Measurements from ENCODE around the gene NR5A2. TPM values are rescaled to one million over a fixed set of nuclear protein-coding genes. Genes with fewer than 3 reads are reported as not detected.

Gene NR5A2
- total and polyA plus RNA-seq, 4 donors, result 2.0 to 10.3 (median 4.1) TPM; not detected in 1

DNA sequence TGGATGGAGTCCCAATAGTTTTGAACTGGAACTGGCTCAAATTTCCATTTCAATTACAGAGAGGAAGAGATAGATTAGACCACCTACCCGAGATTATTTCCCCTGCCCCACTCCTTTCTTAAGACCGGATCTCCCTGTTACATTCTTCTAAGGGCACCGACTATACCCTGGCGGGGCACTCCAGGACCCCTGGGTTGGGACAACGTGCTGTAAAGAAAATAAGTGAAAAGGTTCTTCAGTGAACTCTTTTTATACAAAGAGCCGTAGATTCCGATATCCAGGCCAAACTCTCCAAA is 6.7 kb downstream of the NR5A2 start:
- Histone ChIP-seq H3K4me1 (ENCODE audit: control insufficient read depth in 1 of 2, insufficient read depth in 2 of 2, low read length in 2 of 2) (no peaks in the 10 kb centered on the region), H3K4me3 (ENCODE audit: low read length in 2 of 2) (no peak overlapping the region), H3K9me3 (ENCODE audit: control insufficient read depth, low read length) (peaks cover 2% of the 10 kb centered on the region), H3K27me3 (ENCODE audit: control insufficient read depth in 1 of 2, insufficient read depth in 2 of 2, low read length in 1 of 2) (no peaks in the 10 kb centered on the region), H3K27ac (ENCODE audit: low read depth in 1 of 2, low read length in 2 of 2) (no peak overlapping the region), H3K36me3 (ENCODE audit: control insufficient read depth in 1 of 2, insufficient read depth in 2 of 2, low read length in 1 of 2) (no peaks in the 10 kb centered on the region)
- intact Hi-C loops (cut with DNase I), result no loop called here
- ATAC-seq (ENCODE audit: low FRiP score), result no peak
- DNase-seq, result no peak
- WGBS, 2 donors, result 13 to 19% methylated on average over 7 of the region's 7 CpGs

DNA sequence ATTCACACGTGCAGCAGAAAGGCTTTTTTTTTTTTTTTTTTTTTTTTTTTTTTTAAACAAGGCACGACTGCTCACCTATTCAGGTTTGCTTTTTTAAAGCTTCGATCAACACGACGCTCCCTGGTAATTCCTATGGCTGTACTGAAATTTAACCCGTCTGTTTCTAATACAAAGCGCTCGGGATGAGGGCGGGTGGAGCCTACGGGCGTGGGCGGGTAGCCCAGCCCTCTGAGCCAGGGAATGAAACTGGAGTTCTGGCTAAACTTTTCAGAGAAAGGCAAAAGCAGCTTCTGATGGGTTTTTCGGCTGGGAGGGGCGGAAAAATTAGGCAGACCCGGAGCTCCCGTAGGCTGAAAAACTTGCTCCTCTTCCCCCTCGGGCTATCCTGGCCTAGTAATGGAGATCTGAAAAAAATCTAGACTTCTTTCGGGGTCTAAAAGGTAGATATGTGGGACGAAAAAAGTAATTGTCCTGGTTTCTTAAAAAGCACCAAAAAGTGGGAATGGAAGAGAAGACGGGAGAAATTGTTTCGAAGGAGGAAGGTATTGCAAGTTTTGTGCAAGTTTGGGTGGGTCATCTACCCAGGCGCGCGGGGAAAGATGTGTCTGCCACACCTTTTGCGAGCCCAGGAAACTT is 7.4 kb downstream of the NR5A2 start:
- Histone ChIP-seq H3K9me3 (ENCODE audit: control insufficient read depth, low read length) (peaks cover 2% of the 10 kb centered on the region), H3K4me3 (ENCODE audit: low read length in 2 of 2) (no peak overlapping the region)

DNA sequence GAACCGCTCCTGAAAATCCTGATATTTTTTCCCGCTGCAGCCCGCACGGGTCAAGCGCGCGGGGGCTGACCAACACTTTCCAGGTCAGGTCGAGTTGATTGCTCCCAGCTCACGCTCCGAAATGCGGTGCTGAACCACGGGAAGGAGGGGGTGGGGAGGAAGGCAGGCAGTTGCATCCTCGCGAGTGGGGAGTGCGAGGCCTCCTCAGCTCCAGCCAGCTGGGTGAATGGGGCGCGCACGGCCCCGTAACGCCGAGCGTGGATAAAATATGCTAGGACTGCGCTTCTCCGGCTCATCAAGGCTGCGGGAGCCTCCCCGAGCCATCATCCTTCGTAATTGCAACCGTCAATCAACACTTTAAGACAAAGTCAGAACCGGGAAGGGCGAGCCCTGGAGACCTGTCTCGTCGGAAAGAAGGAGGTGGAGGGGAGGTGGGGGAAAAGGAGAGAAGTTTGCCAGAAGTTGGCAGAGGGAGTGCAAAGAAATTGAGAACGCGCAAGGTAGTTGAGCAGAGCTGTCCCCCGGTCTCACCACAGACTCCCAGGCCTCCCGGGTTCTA is 8.0 kb downstream of the NR5A2 start:
- Histone ChIP-seq H3K9me3 (ENCODE audit: control insufficient read depth, low read length) (peaks cover 2% of the 10 kb centered on the region), H3K4me3 (ENCODE audit: low read length in 2 of 2) (no peak overlapping the region), H3K4me1 (ENCODE audit: control insufficient read depth in 1 of 2, insufficient read depth in 2 of 2, low read length in 2 of 2) (no peaks in the 10 kb centered on the region), H3K36me3 (ENCODE audit: control insufficient read depth in 1 of 2, insufficient read depth in 2 of 2, low read length in 1 of 2) (no peaks in the 10 kb centered on the region), H3K27me3 (ENCODE audit: control insufficient read depth in 1 of 2, insufficient read depth in 2 of 2, low read length in 1 of 2) (no peaks in the 10 kb centered on the region), H3K27ac (ENCODE audit: low read depth in 1 of 2, low read length in 2 of 2) (no peak overlapping the region)
- DNase-seq (no peak), ATAC-seq (ENCODE audit: low FRiP score) (no peak)
- intact Hi-C loops (cut with DNase I), result no loop called here
- WGBS, 2 donors, result 4 to 7% methylated on average over 36 of the region's 36 CpGs

More for the DNA sequence above, 7.4 kb downstream of the NR5A2 start:
- intact Hi-C loops (cut with DNase I), result no loop called here
- H3K4me1 ChIP-seq (ENCODE audit: control insufficient read depth in 1 of 2, insufficient read depth in 2 of 2, low read length in 2 of 2), result no peaks in the 10 kb centered on the region
- no peaks in the 10 kb centered on the region for H3K36me3 ChIP-seq (ENCODE audit: control insufficient read depth in 1 of 2, insufficient read depth in 2 of 2, low read length in 1 of 2)
- 5 to 6% methylated on average over 25 of the region's 25 CpGs for WGBS, 2 donors
- ATAC-seq (ENCODE audit: low FRiP score), result no peak
- no peaks in the 10 kb centered on the region for H3K27me3 ChIP-seq (ENCODE audit: control insufficient read depth in 1 of 2, insufficient read depth in 2 of 2, low read length in 1 of 2)
- no peak overlapping the region for H3K27ac ChIP-seq (ENCODE audit: low read depth in 1 of 2, low read length in 2 of 2)
- no peak for DNase-seq

DNA sequence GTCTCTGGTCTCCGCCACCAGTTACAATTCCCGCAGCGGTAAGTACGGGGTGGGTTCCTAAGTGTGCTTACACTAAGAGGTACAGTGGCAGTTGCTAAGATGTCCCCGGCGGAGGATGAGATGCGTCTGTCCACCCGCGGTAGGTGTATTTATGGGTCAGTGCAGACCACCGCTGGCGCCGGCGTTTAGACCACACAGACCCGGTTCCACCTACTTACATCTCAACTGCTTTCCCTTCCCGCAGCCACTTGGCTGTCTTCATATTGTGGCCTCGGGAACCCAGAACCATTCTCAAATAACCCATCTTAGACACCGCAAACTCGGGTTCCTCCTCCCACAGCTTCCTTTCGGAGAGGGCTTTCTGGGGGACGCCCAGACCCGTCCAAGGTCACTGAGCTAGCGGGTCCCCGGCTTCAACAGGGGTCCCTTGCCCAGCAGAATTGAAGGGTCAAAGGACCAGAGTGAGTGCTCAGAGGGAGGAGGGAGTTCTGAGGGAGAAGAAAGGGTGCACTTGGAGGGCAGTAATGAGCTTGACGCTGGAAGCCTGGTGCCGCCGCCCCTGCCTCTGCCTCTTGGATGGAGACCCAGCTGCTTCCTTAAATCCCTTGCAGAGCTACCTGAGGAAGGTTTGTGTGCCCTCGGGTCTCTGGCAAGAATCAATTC is 8.6 kb downstream of the NR5A2 start:
- no peak overlapping the region for H3K4me3 ChIP-seq (ENCODE audit: low read length in 2 of 2)
- peaks cover 2% of the 10 kb centered on the region for H3K9me3 ChIP-seq (ENCODE audit: control insufficient read depth, low read length)
- ATAC-seq (ENCODE audit: low FRiP score), result no peak
- no peaks in the 10 kb centered on the region for H3K36me3 ChIP-seq (ENCODE audit: control insufficient read depth in 1 of 2, insufficient read depth in 2 of 2, low read length in 1 of 2)
- WGBS, 2 donors, result 11 to 14% methylated on average over 27 of the region's 27 CpGs
- no peak overlapping the region for H3K27ac ChIP-seq (ENCODE audit: low read depth in 1 of 2, low read length in 2 of 2)
- no peaks in the 10 kb centered on the region for H3K4me1 ChIP-seq (ENCODE audit: control insufficient read depth in 1 of 2, insufficient read depth in 2 of 2, low read length in 2 of 2)
- intact Hi-C loops (cut with DNase I), result no loop called here
- no peak for DNase-seq
- H3K27me3 ChIP-seq (ENCODE audit: control insufficient read depth in 1 of 2, insufficient read depth in 2 of 2, low read length in 1 of 2), result no peaks in the 10 kb centered on the region

DNA sequence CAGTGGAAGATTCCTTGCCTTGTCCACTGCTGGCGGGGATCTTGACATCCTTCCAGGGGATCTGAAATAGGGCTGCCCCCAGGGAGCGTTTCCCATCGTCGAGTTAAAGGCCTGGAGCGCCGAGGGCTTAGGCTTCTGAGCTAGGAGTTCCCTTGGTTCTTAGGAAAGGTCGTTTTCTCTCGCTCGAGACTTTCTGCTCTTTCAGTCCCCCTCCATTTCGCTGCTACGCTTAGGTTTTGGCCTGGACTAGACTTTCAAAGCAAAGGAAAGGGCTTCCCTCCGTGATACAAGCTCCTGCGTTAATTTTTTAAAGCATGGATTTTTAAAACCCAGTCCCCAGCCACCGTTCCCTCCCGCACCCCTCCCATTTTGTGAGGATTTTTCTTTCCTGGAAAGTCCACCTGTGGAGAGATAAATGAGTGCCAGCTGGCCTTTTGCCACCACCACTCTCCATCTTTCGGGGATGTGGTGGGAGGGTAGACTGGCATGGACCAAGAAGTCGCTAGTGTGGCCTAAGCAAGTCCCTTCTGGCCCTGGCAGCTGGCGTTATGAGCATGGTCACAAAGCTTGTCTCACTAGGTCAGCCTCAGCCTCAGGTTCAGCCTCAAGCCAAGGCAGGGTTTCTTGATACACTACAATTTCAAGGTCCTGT is 9.2 kb downstream of the NR5A2 start:
- H3K9me3 ChIP-seq (ENCODE audit: control insufficient read depth, low read length), result peaks cover 2% of the 10 kb centered on the region

DNA sequence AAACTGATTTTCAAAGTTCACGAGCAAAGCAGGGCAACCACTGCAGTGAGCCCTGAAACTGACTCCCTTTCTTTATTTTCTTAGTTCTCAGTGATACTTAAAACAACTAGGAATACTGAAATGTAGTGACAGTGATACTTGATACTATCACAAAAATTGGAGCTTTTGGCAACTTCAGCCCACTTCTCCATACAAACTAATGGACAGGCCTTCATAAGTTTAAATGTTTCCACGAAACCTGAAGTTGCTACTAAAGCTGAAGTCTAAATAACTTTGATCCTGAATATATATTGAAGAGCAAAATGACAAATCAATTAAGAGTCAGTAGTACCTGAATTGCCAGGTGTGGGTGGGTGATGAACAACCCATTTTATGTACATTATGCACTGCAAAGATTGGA is 10.0 kb downstream of the NR5A2 start:
- 73 to 75% methylated on average over 2 of the region's 2 CpGs for WGBS, 2 donors
- Histone ChIP-seq H3K27me3 (ENCODE audit: control insufficient read depth in 1 of 2, insufficient read depth in 2 of 2, low read length in 1 of 2) (peaks cover 0 to 2% of the 10 kb centered on the region in 2 donors), H3K4me3 (ENCODE audit: low read length in 2 of 2) (no peak overlapping the region), H3K9me3 (ENCODE audit: control insufficient read depth, low read length) (peaks cover 2% of the 10 kb centered on the region), H3K27ac (ENCODE audit: low read depth in 1 of 2, low read length in 2 of 2) (no peak overlapping the region), H3K36me3 (ENCODE audit: control insufficient read depth in 1 of 2, insufficient read depth in 2 of 2, low read length in 1 of 2) (no peaks in the 10 kb centered on the region), H3K4me1 (ENCODE audit: control insufficient read depth in 1 of 2, insufficient read depth in 2 of 2, low read length in 2 of 2) (no peaks in the 10 kb centered on the region)
- intact Hi-C loops (cut with DNase I), result no loop called here
- DNase-seq (no peak), ATAC-seq (ENCODE audit: low FRiP score) (no peak)

More for the DNA sequence above, 9.2 kb downstream of the NR5A2 start:
- H3K27ac ChIP-seq (ENCODE audit: low read depth in 1 of 2, low read length in 2 of 2), result no peak overlapping the region
- no peak for DNase-seq
- no peak overlapping the region for H3K4me3 ChIP-seq (ENCODE audit: low read length in 2 of 2)
- peaks cover 0 to 2% of the 10 kb centered on the region in 2 donors for H3K27me3 ChIP-seq (ENCODE audit: control insufficient read depth in 1 of 2, insufficient read depth in 2 of 2, low read length in 1 of 2)
- ATAC-seq (ENCODE audit: low FRiP score), result no peak
- intact Hi-C loops (cut with DNase I), result no loop called here
- no peaks in the 10 kb centered on the region for H3K36me3 ChIP-seq (ENCODE audit: control insufficient read depth in 1 of 2, insufficient read depth in 2 of 2, low read length in 1 of 2)
- WGBS, 2 donors, result 41 to 44% methylated on average over 18 of the region's 18 CpGs
- H3K4me1 ChIP-seq (ENCODE audit: control insufficient read depth in 1 of 2, insufficient read depth in 2 of 2, low read length in 2 of 2), result no peaks in the 10 kb centered on the region

DNA sequence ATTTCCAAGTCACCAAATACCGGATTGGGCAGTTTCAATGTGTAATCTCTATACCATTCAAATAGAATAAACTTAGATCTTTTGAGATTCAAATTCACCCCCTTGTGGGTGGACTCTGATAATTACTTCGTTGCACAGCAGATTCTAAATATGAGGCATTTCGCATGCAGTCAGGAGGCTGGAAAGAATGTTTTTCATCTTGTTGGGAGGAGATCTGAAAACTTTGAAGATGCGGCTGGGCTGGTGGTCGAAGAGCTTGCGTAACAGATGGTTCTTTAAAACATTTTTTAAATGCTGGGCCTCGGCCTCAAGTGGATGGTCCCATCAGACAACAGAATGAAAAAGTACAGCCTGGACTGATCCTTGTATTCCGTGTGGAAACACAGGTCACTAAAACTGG is 10.4 kb downstream of the NR5A2 start:
- no peak overlapping the region for H3K4me3 ChIP-seq (ENCODE audit: low read length in 2 of 2)
- no peak overlapping the region for H3K27ac ChIP-seq (ENCODE audit: low read depth in 1 of 2, low read length in 2 of 2)
- peaks cover 0 to 2% of the 10 kb centered on the region in 2 donors for H3K27me3 ChIP-seq (ENCODE audit: control insufficient read depth in 1 of 2, insufficient read depth in 2 of 2, low read length in 1 of 2)
- intact Hi-C loops (cut with DNase I), result no loop called here
- peaks cover 2% of the 10 kb centered on the region for H3K9me3 ChIP-seq (ENCODE audit: control insufficient read depth, low read length)
- H3K4me1 ChIP-seq (ENCODE audit: control insufficient read depth in 1 of 2, insufficient read depth in 2 of 2, low read length in 2 of 2), result no peaks in the 10 kb centered on the region
- H3K36me3 ChIP-seq (ENCODE audit: control insufficient read depth in 1 of 2, insufficient read depth in 2 of 2, low read length in 1 of 2), result no peaks in the 10 kb centered on the region
- WGBS, 2 donors, result 91 to 92% methylated on average over 8 of the region's 8 CpGs
- DNase-seq, result no peak
- ATAC-seq (ENCODE audit: low FRiP score), result no peak

DNA sequence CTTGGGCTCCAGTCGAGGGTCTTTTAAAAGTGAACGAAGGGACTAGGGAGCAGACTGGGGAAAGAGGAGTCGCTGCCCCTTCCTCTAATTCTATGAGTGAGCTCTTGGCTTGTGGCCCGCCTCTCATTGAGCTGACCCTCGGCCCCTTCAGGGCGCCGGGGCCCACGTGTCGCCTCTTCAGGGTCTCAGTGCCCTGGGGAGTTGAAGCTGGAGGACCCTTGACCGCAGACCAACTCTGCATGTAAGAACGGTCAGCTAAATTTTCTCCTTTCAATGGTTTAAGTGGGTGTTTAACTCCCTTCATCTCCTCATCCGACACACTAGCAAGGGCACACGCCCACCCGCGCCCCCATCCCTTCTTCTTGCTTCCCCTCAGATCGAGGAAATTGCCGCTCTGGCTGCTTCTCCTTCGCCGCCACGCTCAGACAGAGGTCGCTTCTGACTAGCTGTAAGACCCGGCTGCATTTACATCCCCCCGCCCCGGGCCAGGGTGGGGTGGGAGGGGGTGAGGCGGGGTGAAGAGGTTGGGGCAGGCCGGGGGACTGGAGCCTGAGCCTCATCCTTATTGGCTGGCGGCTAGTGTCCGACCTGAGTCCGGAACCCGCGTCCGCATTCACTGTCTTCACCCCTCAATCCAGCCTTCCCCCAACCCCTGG is 10.9 kb downstream of the NR5A2 start:
- H3K9me3 ChIP-seq (ENCODE audit: control insufficient read depth, low read length), result peaks cover 2% of the 10 kb centered on the region
- no peaks in the 10 kb centered on the region for H3K4me1 ChIP-seq (ENCODE audit: control insufficient read depth in 1 of 2, insufficient read depth in 2 of 2, low read length in 2 of 2)
- H3K36me3 ChIP-seq (ENCODE audit: control insufficient read depth in 1 of 2, insufficient read depth in 2 of 2, low read length in 1 of 2), result no peaks in the 10 kb centered on the region
- H3K4me3 ChIP-seq (ENCODE audit: low read length in 2 of 2), result no peak overlapping the region
- ATAC-seq (ENCODE audit: low FRiP score) (no peak), DNase-seq (no peak)
- H3K27ac ChIP-seq (ENCODE audit: low read depth in 1 of 2, low read length in 2 of 2), result no peak overlapping the region
- peaks cover 0 to 2% of the 10 kb centered on the region in 2 donors for H3K27me3 ChIP-seq (ENCODE audit: control insufficient read depth in 1 of 2, insufficient read depth in 2 of 2, low read length in 1 of 2)
- intact Hi-C loops (cut with DNase I), result no loop called here
- 28 to 35% methylated on average over 32 of the region's 32 CpGs for WGBS, 2 donors

Data from aorta (tissue), 5 donors.